H1 (cell line): ENCODE measurements around the gene EIF4E3. TPM values are rescaled to one million over a fixed set of nuclear protein-coding genes. Genes with fewer than 3 reads are reported as not detected.

Experiments used
- CTCF ChIA-PET: fragments of 300-600 bp; sonication (Branson Sonifier 250); formaldehyde crosslinking; loops from one replicate; lab custom pipeline; 2021; ENCODE audit not compliant: partially characterized antibody; lab: Charles Lee
- POLR2A ChIA-PET: fragments of 300-600 bp; sonication (Branson Sonifier 250); formaldehyde crosslinking; loops from one replicate; lab custom pipeline; 2021; ENCODE audit warnings: inconsistent platforms; ENCODE audit not compliant: partially characterized antibody; lab: Charles Lee
- DNase-seq, 2 experiments: peaks; one replicate each; pipeline versions ENCODE4 v3.0.0 to v3.0.0-alpha.2; 2010 to 2022; ENCODE audit warnings: low spot score in 2 of 2, low read depth in 1 of 2, mixed read lengths in 1 of 2
- FAIRE-seq: peaks from 2 replicates; lab custom pipeline; 2011; peaks lifted over from hg19 to GRCh38; lab: Jason Lieb, UNC
- H2AFZ ChIP-seq: 2 replicates; pipeline ENCODE4 v1.8.1; 2012; ENCODE audit warnings: low read length, inconsistent platforms
- H2AK5ac ChIP-seq: 2 replicates; pipeline ENCODE4 v1.6.1; 2013; ENCODE audit warnings: low read depth, low read length
- H2BK120ac ChIP-seq: replicated peaks from 2 replicates; pipeline ENCODE3; 2013; ENCODE audit warnings: low read depth, low read length, inconsistent platforms
- H2BK12ac ChIP-seq: 2 replicates; pipeline ENCODE4 v1.6.1; 2013; ENCODE audit warnings: low read depth, low read length
- H2BK15ac ChIP-seq: 2 replicates; pipeline ENCODE4 v1.6.1; 2013; ENCODE audit warnings: low read length
- H2BK20ac ChIP-seq: 2 replicates; pipeline ENCODE4 v1.6.1; 2013; ENCODE audit warnings: low read length
- H2BK5ac ChIP-seq: 2 replicates; pipeline ENCODE4 v1.6.1; 2013; ENCODE audit warnings: low read depth, low read length
- H3K14ac ChIP-seq: 2 replicates; pipeline ENCODE4 v1.6.1; 2013; ENCODE audit warnings: inconsistent platforms; ENCODE audit not compliant: insufficient read length
- H3K18ac ChIP-seq: 2 replicates; pipeline ENCODE4 v1.6.1; 2013; ENCODE audit warnings: low read length; ENCODE audit errors: extremely low read depth
- H3K23ac ChIP-seq: 2 replicates; pipeline ENCODE4 v1.6.1; 2013; ENCODE audit warnings: inconsistent platforms; ENCODE audit not compliant: insufficient read length
- H3K23me2 ChIP-seq: 2 replicates; pipeline ENCODE4 v1.6.1; 2013; ENCODE audit warnings: low read depth, low read length
- H3K27ac ChIP-seq: 2 replicates; pipeline ENCODE4 v1.6.1; 2011; ENCODE audit warnings: low read depth, low read length, inconsistent platforms
- H3K27me3 ChIP-seq, 4 experiments: replicated peaks in 1 of 4; 1 replicate in 1 of 4; 2 replicates in 3 of 4; pipeline versions ENCODE4 v1.6.1 to v1.8.1; 2011 to 2013; ENCODE audit warnings: low read length in 3 of 4, mild to moderate bottlenecking in 3 of 4, inconsistent platforms in 2 of 4, mixed read lengths in 2 of 4, moderate library complexity in 1 of 4; ENCODE audit not compliant: control insufficient read depth in 3 of 4, insufficient read depth in 3 of 4; ENCODE audit errors: extremely low read depth in 1 of 4
- H3K36me3 ChIP-seq, 4 experiments: 2 replicates each; pipeline versions ENCODE4 v1.6.1 to v1.8.1; 2011 to 2013; ENCODE audit warnings: mild to moderate bottlenecking in 4 of 4, low read length in 3 of 4, moderate library complexity in 2 of 4, control low read depth in 1 of 4, inconsistent platforms in 1 of 4; ENCODE audit not compliant: insufficient read depth in 4 of 4, control insufficient read depth in 2 of 4
- H3K4ac ChIP-seq: replicated peaks from 2 replicates; pipeline ENCODE3; 2013; ENCODE audit warnings: low read length, low read depth, mixed read lengths, inconsistent platforms; ENCODE audit not compliant: insufficient read length
- H3K4me1 ChIP-seq, 4 experiments: replicated peaks in 1 of 4; 1 replicate in 1 of 4; 2 replicates in 3 of 4; pipeline versions ENCODE4 v1.6.1 to v1.8.1; 2011 to 2013; ENCODE audit warnings: low read length in 3 of 4, inconsistent platforms in 2 of 4, mixed read lengths in 1 of 4; ENCODE audit not compliant: insufficient read depth in 4 of 4, control insufficient read depth in 3 of 4
- H3K4me2 ChIP-seq, 2 experiments: 2 replicates each; pipeline versions ENCODE4 v1.6.1 to v1.8.1; 2011 to 2013; ENCODE audit warnings: low read depth in 2 of 2, low read length in 2 of 2, control low read depth in 1 of 2, inconsistent platforms in 1 of 2, mild to moderate bottlenecking in 1 of 2; ENCODE audit not compliant: insufficient read depth in 1 of 2
- H3K4me3 ChIP-seq, 4 experiments: fragments of 200-600, 300-600 bp in 1 of 4; sonication (generic), shearing (Covaris generic), sonication (Bioruptor Twin) in 1 of 4; 2 replicates each; pipeline versions ENCODE4 v1.5.1 to v1.8.1; 2011 to 2016; ENCODE audit warnings: low read length in 4 of 4, low read depth in 3 of 4, control low read depth in 2 of 4, inconsistent platforms in 2 of 4, mild to moderate bottlenecking in 2 of 4, mixed read lengths in 1 of 4, moderate library complexity in 1 of 4; ENCODE audit not compliant: insufficient read depth in 2 of 4; ENCODE audit errors: extremely low read depth in 1 of 4
- H3K56ac ChIP-seq: replicated peaks from 2 replicates; pipeline ENCODE3; 2013; ENCODE audit warnings: low read depth, mild to moderate bottlenecking, mixed read lengths, low read length, inconsistent platforms; ENCODE audit not compliant: insufficient read length
- H3K79me1 ChIP-seq: 2 replicates; pipeline ENCODE4 v1.6.1; 2013; ENCODE audit warnings: low read depth, low read length, control low read depth
- H3K79me2 ChIP-seq, 2 experiments: 2 replicates each; pipeline versions ENCODE4 v1.6.1 to v1.8.1; 2012 to 2013; ENCODE audit warnings: low read length in 2 of 2, mild to moderate bottlenecking in 2 of 2, inconsistent platforms in 1 of 2; ENCODE audit not compliant: insufficient read depth in 2 of 2, control insufficient read depth in 1 of 2
- H3K9ac ChIP-seq, 4 experiments: replicated peaks in 1 of 4; 1 replicate in 1 of 4; 2 replicates in 3 of 4; pipeline versions ENCODE4 v1.6.1 to v1.8.1; 2011 to 2013; ENCODE audit warnings: low read depth in 3 of 4, low read length in 3 of 4, control low read depth in 2 of 4, mild to moderate bottlenecking in 2 of 4, moderate library complexity in 2 of 4, inconsistent platforms in 1 of 4; ENCODE audit errors: extremely low read depth in 1 of 4
- H3K9me3 ChIP-seq, 2 experiments: 2 replicates each; pipeline versions ENCODE4 v1.6.1 to v1.8.1; 2012 to 2013; ENCODE audit warnings: mild to moderate bottlenecking in 2 of 2, moderate library complexity in 2 of 2, control low read depth in 1 of 2, inconsistent platforms in 1 of 2, low read depth in 1 of 2, low read length in 1 of 2, mixed read lengths in 1 of 2; ENCODE audit not compliant: insufficient read depth in 2 of 2
- H4K20me1 ChIP-seq, 2 experiments: replicated peaks in 1 of 2; 2 replicates each; pipeline versions ENCODE3 to v1.8.1; 2011 to 2013; ENCODE audit warnings: inconsistent platforms in 2 of 2, low read length in 2 of 2, mild to moderate bottlenecking in 1 of 2; ENCODE audit not compliant: insufficient read depth in 2 of 2, control insufficient read depth in 1 of 2
- H4K5ac ChIP-seq: 2 replicates; pipeline ENCODE4 v1.6.1; 2013; ENCODE audit warnings: low read length, low read depth, mixed read lengths, inconsistent platforms; ENCODE audit not compliant: insufficient read length
- H4K8ac ChIP-seq: 2 replicates; pipeline ENCODE4 v1.8.0; 2013; ENCODE audit warnings: mild to moderate bottlenecking, moderate library complexity, low read length, inconsistent platforms; ENCODE audit not compliant: insufficient read depth; ENCODE audit errors: extremely low read depth
- H4K91ac ChIP-seq: replicated peaks from 2 replicates; pipeline ENCODE3; 2013; ENCODE audit warnings: low read length, mixed read lengths, inconsistent platforms; ENCODE audit not compliant: insufficient read length
- CHD2 ChIP-seq: IDR thresholded peaks from 2 replicates; pipeline ENCODE4 v1.6.1; 2012; ENCODE audit warnings: low read length, improper control_type of control experiment
- E2F6 ChIP-seq: IDR thresholded peaks from 2 replicates; pipeline ENCODE4 v1.6.1; 2012; ENCODE audit warnings: inconsistent platforms
- JUN ChIP-seq: IDR thresholded peaks from 2 replicates; pipeline ENCODE4 v1.6.1; 2011; ENCODE audit warnings: low read depth, mild to moderate bottlenecking, improper control_type of control experiment, low read length
- WGBS, 2 experiments: shearing (Covaris generic) in 1 of 2; methylation state at CpG; one replicate each; pipeline versions ENCODE4 v1.1.6 to v1.1.7; 2013 to 2015; ENCODE audit warnings: low lambda C conversion rate in 2 of 2, mixed read lengths in 2 of 2, inconsistent platforms in 1 of 2, low coverage in 1 of 2, missing lambda C conversion rate in 1 of 2; ENCODE audit not compliant: insufficient replicate concordance in 2 of 2, insufficient coverage in 1 of 2, insufficient read length in 1 of 2; ENCODE audit errors: extremely low coverage in 1 of 2, missing lambda C conversion rate in 1 of 2; 5-methylcytosine and 5-hydroxymethylcytosine counted together
- polyA plus RNA-seq, 7 experiments: library from polyadenylated mRNA; depleted of rRNA in 3 of 7; stranded (reverse) in 5 of 7; unstranded in 2 of 7; fragments of >200 nt in 5 of 7; fragments of 200-250 nt in 2 of 7; gene quantifications; 1 replicate in 5 of 7; 2 replicates in 1 of 7; 4 replicates in 1 of 7; pipeline versions ENCODE4 v1.2.1 to v1.2.3, GENCODE V29; 2011 to 2013; ENCODE audit warnings: missing spikeins in 2 of 7, mixed read lengths in 2 of 7
- total RNA-seq: library from RNA; stranded (reverse); fragmentation: NEBNext Ultra II Directional; extraction: Animal tissue kit (Norgen Biotek cat#: 25700); gene quantifications from 2 replicates; pipeline ENCODE4 v1.2.1, GENCODE V29; 2021
- TF ChIP-seq, protein P1 (sequence below): IDR thresholded peaks from 2 replicates; pipeline ENCODE4 v1.6.1; 2011; ENCODE audit warnings: low read length, improper control_type of control experiment

The EIF4E3 gene
- total and polyA plus RNA-seq, 2 of the 8 experiments (the other 6 are each of a cell fraction or from before 2014, with no cell fraction given): 5.2 to 17.0 TPM

DNA sequence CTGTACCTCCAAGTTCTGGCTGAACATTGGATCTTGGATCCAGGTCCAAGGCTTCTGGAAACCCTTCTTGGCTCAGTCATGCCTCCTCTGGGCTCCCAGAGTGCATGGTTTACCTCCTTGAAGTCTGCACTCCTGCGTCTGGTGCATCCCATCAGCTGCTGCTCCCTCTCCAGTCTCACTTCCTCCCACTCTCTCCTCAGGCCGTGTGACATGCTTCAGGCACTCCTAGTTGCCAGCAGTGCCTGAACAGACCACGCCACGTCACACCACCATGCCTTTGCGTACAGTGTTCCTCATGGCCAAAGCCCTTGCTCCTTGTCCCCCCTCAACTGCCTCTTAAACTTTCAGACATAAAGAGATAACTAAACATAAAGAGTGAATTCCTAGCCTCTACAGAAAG is 34.2 kb upstream of the EIF4E3 start:
- POLR2A ChIA-PET: no interaction called here
- Histone ChIP-seq H3K23me2 (peaks cover 5% of the 10 kb centered on the region; the same call in 1 of the 2 replicates), H3K79me2 (no peaks in the 10 kb centered on the region; a peak in 1 of 4 replicates), H2BK12ac (no peak overlapping the region; the same call in 1 of the 2 replicates), H3K79me1 (no peaks in the 10 kb centered on the region), H3K9me3 (no peaks in the 10 kb centered on the region), H3K4me1 (peaks cover 0 to 7% (median 5%) of the 10 kb centered on the region in 4 experiments), H2AFZ (no peak overlapping the region), H3K36me3 (no peaks in the 10 kb centered on the region), H3K27ac (no peak overlapping the region), H3K9ac (no peak overlapping the region), H3K27me3 (peaks cover 8 to 17% (median 14%) of the 10 kb centered on the region in 4 experiments; a peak in 6 of 7 replicates), H2BK5ac (no peak overlapping the region), H4K91ac (no peak overlapping the region), H3K4me3 (no peak overlapping the region), H2BK20ac (no peak overlapping the region), H3K14ac (no peak overlapping the region), H4K8ac (no peak overlapping the region), H2AK5ac (no peak overlapping the region), H3K18ac (no peak overlapping the region), H4K5ac (no peak overlapping the region), H3K23ac (no peak overlapping the region), H3K4me2 (no peak overlapping the region), H3K4ac (no peak overlapping the region), H2BK120ac (no peak overlapping the region), H4K20me1 (no peaks in the 10 kb centered on the region), H2BK15ac (peak overlapping the region; percentile 99; the same call in 1 of the 2 replicates), H3K56ac (no peak overlapping the region)
- 87% methylated on average over 5 of the region's 5 CpGs; no CpG with 5 or more reads in 1 of the 2 experiments for WGBS, 2 experiments
- DNase-seq (no peak), FAIRE-seq (no peak)
- TF ChIP-seq JUN (no peak), CHD2 (no peak), E2F6 (no peak)
- TF ChIP-seq, protein P1, sequence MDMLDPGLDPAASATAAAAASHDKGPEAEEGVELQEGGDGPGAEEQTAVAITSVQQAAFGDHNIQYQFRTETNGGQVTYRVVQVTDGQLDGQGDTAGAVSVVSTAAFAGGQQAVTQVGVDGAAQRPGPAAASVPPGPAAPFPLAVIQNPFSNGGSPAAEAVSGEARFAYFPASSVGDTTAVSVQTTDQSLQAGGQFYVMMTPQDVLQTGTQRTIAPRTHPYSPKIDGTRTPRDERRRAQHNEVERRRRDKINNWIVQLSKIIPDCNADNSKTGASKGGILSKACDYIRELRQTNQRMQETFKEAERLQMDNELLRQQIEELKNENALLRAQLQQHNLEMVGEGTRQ: no peak
- CTCF ChIA-PET: no interaction called here
